ENCODE data around the gene ZNF883. TPM values are rescaled to one million over a fixed set of nuclear protein-coding genes. Genes with fewer than 3 reads are reported as not detected.

Gene ZNF883
- total RNA-seq, 4 donors from 2014 or later, result 0.99 to 2.1 (median 1.5) TPM

DNA sequence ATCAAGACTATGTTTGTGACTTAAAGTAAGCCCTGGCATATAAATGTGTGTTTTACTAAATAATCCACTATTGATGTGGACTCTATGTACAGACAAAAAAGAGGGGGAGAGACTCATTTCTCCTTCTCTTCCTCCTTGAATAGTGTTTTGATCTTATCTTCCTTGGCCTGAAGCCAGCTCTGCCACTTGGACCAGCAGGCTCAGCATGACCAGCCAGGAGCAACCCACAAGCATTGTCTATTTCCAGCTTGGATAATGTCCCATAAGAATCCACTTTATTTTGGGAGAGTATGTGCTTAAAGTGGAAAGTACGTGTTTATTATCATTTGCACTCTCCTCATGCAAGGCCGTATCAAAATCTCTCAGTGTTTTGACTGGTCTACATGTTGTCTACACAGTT lies 97.5 kb downstream of the ZNF883 start:
- WGBS, result 58% methylated on average over 2 of the region's 2 CpGs
- no peaks in the 10 kb centered on the region for H3K27me3 ChIP-seq

DNA sequence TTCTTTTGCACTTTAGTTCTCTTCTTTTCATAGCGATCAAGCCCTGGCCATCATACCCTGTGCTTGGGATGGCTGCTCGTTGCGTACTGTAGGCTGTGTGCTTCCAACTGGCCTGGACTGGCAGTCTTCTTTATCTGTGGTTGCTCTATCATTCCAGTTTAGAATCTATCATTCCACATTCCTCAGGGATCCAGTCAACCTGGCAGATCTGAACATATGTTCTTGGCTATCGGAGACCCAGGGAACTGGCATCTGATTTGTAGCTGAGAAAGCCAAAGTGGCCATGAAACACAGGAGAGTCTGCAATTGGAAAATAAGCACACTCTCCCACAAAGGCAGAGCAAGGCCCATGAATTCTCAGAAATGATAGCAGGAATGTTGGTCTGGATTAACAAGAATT lies 98.7 kb downstream of the ZNF883 start:
- no peak overlapping the region for H3K27ac ChIP-seq (replicated peaks in 1 of 4)
- intact Hi-C loops (cut with DNase I), result no loop called here
- no peak for TF ChIP-seq EP300 (IDR thresholded peaks at IDR 0.05)
- no peak for TF ChIP-seq POLR2AphosphoS5 (IDR thresholded peaks at IDR 0.05)
- TF ChIP-seq POLR2A (IDR thresholded peaks at IDR 0.05; ENCODE audit: low read depth), result no peak
- TF ChIP-seq, protein P1, sequence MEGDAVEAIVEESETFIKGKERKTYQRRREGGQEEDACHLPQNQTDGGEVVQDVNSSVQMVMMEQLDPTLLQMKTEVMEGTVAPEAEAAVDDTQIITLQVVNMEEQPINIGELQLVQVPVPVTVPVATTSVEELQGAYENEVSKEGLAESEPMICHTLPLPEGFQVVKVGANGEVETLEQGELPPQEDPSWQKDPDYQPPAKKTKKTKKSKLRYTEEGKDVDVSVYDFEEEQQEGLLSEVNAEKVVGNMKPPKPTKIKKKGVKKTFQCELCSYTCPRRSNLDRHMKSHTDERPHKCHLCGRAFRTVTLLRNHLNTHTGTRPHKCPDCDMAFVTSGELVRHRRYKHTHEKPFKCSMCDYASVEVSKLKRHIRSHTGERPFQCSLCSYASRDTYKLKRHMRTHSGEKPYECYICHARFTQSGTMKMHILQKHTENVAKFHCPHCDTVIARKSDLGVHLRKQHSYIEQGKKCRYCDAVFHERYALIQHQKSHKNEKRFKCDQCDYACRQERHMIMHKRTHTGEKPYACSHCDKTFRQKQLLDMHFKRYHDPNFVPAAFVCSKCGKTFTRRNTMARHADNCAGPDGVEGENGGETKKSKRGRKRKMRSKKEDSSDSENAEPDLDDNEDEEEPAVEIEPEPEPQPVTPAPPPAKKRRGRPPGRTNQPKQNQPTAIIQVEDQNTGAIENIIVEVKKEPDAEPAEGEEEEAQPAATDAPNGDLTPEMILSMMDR (IDR thresholded peaks at IDR 0.05), result no peak
- H3K4me3 ChIP-seq, result no peak overlapping the region
- no peaks in the 10 kb centered on the region for H3K27me3 ChIP-seq
- peaks cover 0 to 6% (median 0%) of the 10 kb centered on the region in 4 donors for H3K9me3 ChIP-seq
- no peak for DNase-seq (ENCODE audit: extremely low spot score)
- no peaks in the 10 kb centered on the region for H3K4me1 ChIP-seq
- no peaks in the 10 kb centered on the region for H3K36me3 ChIP-seq
- WGBS, result 95% methylated on average over 4 of the region's 4 CpGs

More for the DNA sequence above, 97.5 kb downstream of the ZNF883 start:
- no peak overlapping the region for H3K27ac ChIP-seq (replicated peaks in 1 of 4)
- no peaks in the 10 kb centered on the region for H3K36me3 ChIP-seq
- no peak for DNase-seq (ENCODE audit: extremely low spot score)
- H3K9me3 ChIP-seq, result peaks cover 0 to 6% (median 0%) of the 10 kb centered on the region in 4 donors
- no peak overlapping the region for H3K4me3 ChIP-seq
- no peak for TF ChIP-seq EP300 (IDR thresholded peaks at IDR 0.05)
- TF ChIP-seq, protein P1 (IDR thresholded peaks at IDR 0.05), result no peak
- no peak for TF ChIP-seq POLR2AphosphoS5 (IDR thresholded peaks at IDR 0.05)
- TF ChIP-seq POLR2A (IDR thresholded peaks at IDR 0.05; ENCODE audit: low read depth), result no peak
- H3K4me1 ChIP-seq, result no peaks in the 10 kb centered on the region
- intact Hi-C loops (cut with DNase I), result no loop called here

DNA sequence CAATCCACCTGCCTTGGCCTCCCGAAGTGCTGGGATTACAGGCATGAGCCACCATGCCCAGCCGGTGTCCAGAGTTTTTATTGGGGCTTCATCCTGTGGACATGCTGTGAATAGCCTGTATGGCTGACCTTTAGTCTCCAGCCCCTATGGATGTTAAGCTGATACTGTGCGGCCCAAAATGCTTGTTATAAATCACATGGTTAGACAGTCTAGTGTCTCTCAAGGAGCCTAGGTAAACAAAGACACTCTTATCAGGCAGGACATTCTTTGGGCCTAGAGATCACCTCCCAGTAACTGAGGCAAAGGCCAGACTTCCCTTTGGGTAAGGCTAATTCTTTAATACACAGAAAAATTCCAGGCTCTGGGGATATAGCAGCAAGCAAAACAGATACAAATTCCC lies 99.4 kb downstream of the ZNF883 start:
- H3K27ac ChIP-seq (replicated peaks in 1 of 4), result no peak overlapping the region
- WGBS, result 83% methylated on average over 3 of the region's 3 CpGs
- H3K27me3 ChIP-seq, result no peaks in the 10 kb centered on the region
- no peaks in the 10 kb centered on the region for H3K36me3 ChIP-seq
- no peaks in the 10 kb centered on the region for H3K4me1 ChIP-seq
- no peak for TF ChIP-seq EP300 (IDR thresholded peaks at IDR 0.05)
- no peak for TF ChIP-seq POLR2A (IDR thresholded peaks at IDR 0.05; ENCODE audit: low read depth)
- TF ChIP-seq, protein P1 (IDR thresholded peaks at IDR 0.05), result no peak
- no peak for TF ChIP-seq POLR2AphosphoS5 (IDR thresholded peaks at IDR 0.05)
- DNase-seq (ENCODE audit: extremely low spot score), result no peak
- H3K4me3 ChIP-seq, result no peak overlapping the region
- peaks cover 0 to 6% (median 0%) of the 10 kb centered on the region in 4 donors for H3K9me3 ChIP-seq
- intact Hi-C loops (cut with DNase I), result no loop called here

DNA sequence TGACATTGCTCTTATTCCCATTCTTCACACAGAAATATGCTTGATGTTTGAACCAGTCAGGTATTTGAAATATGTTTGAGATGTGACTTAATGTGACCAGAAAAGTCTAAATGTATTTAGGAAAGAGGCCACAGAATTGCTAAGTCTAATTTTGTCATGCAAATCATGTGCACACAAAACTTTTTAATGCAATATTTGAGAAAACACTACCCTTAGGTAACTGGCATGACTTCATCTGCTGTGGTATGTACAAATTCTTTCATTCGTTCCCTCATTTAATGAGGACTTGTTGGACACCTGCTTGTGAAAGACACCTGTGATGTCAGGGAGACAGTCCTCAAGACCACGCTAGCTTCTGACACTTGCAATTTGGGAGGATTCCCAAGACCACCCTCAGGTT lies 100.3 kb downstream of the ZNF883 start:
- Histone ChIP-seq H3K4me1 (no peaks in the 10 kb centered on the region), H3K27ac (replicated peaks in 1 of 4) (no peak overlapping the region), H3K4me3 (no peak overlapping the region), H3K27me3 (no peaks in the 10 kb centered on the region), H3K9me3 (peaks cover 0 to 6% (median 0%) of the 10 kb centered on the region in 4 donors), H3K36me3 (no peaks in the 10 kb centered on the region)
- intact Hi-C loops (cut with DNase I), result no loop called here
- WGBS, result 74% methylated on average over 2 of the region's 2 CpGs
- TF ChIP-seq POLR2A (IDR thresholded peaks at IDR 0.05; ENCODE audit: low read depth) (no peak), POLR2AphosphoS5 (IDR thresholded peaks at IDR 0.05) (no peak), EP300 (IDR thresholded peaks at IDR 0.05) (no peak)
- TF ChIP-seq, protein P1 (IDR thresholded peaks at IDR 0.05), result no peak
- no peak for DNase-seq (ENCODE audit: extremely low spot score)

Other genes with a start within 250 kb of the ZNF883 start
- gene SLC46A2, start 121.3 kb downstream of the ZNF883 start, total RNA-seq, result under 1 TPM in 3 of 4 donors, not detected in 1; 0.17 to 0.42 (median 0.26) TPM
- 1 to 10 TPM; 2.1 to 3.2 (median 2.4) TPM for gene ZFP37, start 44.5 kb upstream of the ZNF883 start, total RNA-seq
- 10 to 100 TPM; 11.6 to 19.4 (median 15.8) TPM for gene SLC31A2, start 138.8 kb upstream of the ZNF883 start, total RNA-seq
- gene FKBP15, start 209.1 kb upstream of the ZNF883 start, total RNA-seq, result 10 to 100 TPM; 18.1 to 23.0 (median 20.6) TPM
- 10 to 100 TPM in 1 of 4 donors, 1 to 10 TPM in 3; 8.3 to 10.8 (median 8.9) TPM for gene SLC31A1, start 209.4 kb upstream of the ZNF883 start, total RNA-seq

All from esophagus muscularis mucosa (tissue), 4 donors.